HG02623 (cell line): ENCODE data around the gene SPG7.
"Not testable (repeated sequence)": the region's sequence is repeated elsewhere in the genome, so short reads cannot be mapped to it uniquely, and the experiment has no call there.

Source experiments
- ATAC-seq: cut with Tn5 transposase; IDR thresholded peaks from one replicate; pipeline ENCODE4 v1.9.1; 2021; ENCODE audit warnings: moderate library complexity; ENCODE audit not compliant: unreplicated experiment

The SPG7 gene

GRCh38 chr16:89507834-89508590 lies at the start of gene SPG7:
Gene SPG7, plus strand, starts transcription at chr16:89508403. Its CDS starts 15 bp downstream, at chr16:89508418.
- peak; percentile 80 for ATAC-seq

DNA sequence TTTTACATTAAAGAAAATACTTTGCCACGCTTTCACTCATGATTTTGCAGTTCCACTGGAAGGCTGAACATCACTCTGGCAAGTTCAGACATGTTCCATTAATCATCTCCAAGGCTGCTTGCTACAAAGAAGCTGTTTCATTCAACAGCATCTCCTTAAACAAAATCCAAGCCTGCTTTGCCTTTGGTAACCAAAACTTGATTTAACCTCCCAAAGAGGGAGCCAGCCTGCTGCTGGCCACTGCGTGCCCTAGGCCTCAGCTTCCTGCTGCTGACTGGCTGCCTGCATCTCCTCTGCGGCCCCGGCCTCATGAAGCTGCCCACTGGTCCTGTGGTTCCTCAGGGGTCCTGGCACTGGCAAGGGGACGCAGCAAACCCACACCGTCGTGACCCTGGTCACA lies 49.7 kb upstream of the SPG7 start:
- ATAC-seq, result no peak

DNA sequence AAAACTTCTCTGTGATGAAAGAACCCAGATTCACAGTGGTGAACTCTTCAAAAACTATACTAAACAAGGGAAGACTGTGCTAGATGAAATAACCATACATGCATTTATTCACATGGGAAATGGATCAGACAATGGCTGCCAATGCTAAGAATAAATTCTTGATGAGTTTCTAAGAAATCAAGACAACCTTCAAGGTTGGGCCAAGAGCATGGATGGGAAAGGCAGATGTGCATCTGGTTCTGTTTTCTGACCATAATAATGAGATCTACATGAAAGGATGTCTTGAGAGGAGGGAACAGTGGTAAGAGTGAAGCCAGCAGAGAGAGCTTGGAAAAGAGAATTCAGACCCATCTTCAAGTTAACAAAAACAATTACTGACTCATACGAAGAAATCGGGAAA lies 49.2 kb upstream of the SPG7 start:
- no peak for ATAC-seq

- ATAC-seq, result no peak
These were observed 47.6 kb upstream of the SPG7 start for GRCh38 chr16:89460556-89460955.

DNA sequence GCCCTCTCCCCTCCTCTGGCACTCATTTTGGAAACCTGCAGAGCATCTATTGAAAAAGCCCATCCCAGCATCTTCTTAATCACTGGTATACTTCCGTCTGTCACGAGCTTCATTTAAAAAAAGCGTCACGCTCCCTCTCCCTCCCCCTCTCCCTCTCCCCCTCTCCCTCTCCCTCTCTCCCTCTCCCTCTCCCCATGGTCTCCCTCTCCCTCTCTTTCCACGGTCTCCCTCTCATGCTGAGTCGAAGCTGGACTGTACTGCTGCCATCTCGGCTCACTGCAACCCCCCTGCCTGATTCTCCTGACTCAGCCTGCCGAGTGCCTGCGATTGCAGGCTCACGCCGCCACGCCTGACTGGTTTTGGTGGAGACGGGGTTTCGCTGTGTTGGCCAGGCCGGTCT lies 46.3 kb upstream of the SPG7 start:
- not testable (repeated sequence) for ATAC-seq

DNA sequence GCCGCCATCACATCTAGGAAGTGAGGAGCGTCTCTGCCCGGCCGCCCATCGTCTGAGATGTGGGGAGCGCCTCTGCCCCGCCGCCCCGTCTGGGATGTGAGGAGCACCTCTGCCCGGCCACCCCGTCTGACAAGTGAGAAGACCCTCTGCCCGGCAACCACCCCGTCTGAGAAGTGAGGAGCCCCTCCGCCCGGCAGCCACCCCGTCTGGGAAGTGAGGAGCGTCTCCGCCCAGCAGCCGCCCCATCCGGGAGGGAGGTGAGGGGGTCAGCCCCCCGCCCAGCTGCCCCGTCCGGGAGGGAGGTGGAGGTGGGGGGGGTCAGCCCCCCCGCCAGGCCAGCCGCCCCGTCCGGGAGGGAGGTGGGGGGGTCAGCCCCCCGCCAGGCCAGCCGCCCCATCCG lies 45.6 kb upstream of the SPG7 start:
- not testable (repeated sequence) for ATAC-seq

- not testable (repeated sequence) for ATAC-seq
These were observed 44.9 kb upstream of the SPG7 start for GRCh38 chr16:89463312-89463711.

- no peak for ATAC-seq
These were observed 41.3 kb upstream of the SPG7 start for GRCh38 chr16:89466920-89467319.

- no peak for ATAC-seq
These were observed 40.8 kb upstream of the SPG7 start for GRCh38 chr16:89467382-89467781.

- ATAC-seq, result no peak
These were observed 35.5 kb upstream of the SPG7 start for GRCh38 chr16:89472711-89473075.

DNA sequence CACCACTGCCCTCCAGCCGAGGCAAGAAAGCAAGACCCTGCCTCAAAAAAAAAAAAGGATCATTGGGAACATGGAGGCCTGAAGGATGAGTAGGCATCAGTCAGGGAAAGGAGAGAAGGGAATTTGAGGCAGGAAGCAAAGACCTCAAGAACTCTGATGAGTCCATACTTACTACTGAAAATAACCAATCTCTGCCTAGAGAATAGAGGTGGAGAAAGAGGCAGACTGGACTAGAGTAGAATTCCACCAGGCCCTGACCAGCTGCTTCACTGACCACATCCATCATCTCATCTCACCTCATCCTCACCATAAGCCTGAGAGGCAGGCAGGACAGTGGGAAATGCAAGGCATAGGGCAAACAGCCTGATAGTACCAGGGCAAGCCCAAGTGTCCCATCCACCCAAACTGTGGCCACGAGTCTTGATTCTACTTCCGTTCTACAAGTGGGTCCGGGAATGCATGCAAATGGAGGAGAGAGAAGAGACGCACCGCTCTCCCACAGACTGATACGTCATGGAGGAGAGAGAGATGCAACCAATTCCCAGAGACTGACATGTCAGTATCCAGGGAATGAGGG lies 35.0 kb upstream of the SPG7 start:
- no peak for ATAC-seq

GRCh38 chr16:89473791-89474414 lies 34.3 kb upstream of the SPG7 start:
- no peak for ATAC-seq

DNA sequence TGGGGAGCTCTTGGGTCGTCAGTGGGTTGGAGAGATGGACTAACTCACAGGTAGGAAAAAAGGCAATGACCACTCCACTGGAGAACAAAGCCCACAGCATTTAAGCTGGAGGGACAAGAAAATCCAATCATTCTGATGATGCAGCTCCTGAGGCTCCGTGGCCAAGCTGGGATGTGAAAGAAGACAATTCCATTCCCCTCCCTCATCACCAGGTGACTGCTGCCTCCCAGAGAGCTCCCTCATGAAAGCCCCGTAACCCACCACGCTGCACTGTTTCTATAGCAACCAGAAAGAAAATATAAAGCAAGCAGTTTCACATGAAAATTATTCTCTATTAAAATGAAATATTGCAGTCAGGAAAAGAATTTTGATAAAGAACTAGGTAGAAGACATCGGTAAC lies 33.1 kb upstream of the SPG7 start:
- ATAC-seq, result no peak

GRCh38 chr16:89476379-89476778 lies 31.8 kb upstream of the SPG7 start:
- ATAC-seq, result no peak

- ATAC-seq, result no peak
These were observed 31.4 kb upstream of the SPG7 start for GRCh38 chr16:89476811-89477261.

- no peak for ATAC-seq
These were observed 29.5 kb upstream of the SPG7 start for GRCh38 chr16:89478576-89479221.

GRCh38 chr16:89481356-89481955 lies 26.7 kb upstream of the SPG7 start:
- no peak for ATAC-seq

GRCh38 chr16:89482150-89482816 lies 25.9 kb upstream of the SPG7 start:
- ATAC-seq, result no peak

- no peak for ATAC-seq
These were observed 25.4 kb upstream of the SPG7 start for GRCh38 chr16:89482817-89483205.

- no peak for ATAC-seq
These were observed 24.1 kb upstream of the SPG7 start for GRCh38 chr16:89484041-89484501.
